ENCODE results near the gene TRIM44.

- no peak for TF ChIP-seq POLR2AphosphoS5 (IDR thresholded peaks at IDR 0.05; ENCODE audit: low read depth, low read length)
- no peak for TF ChIP-seq POLR2A (IDR thresholded peaks at IDR 0.05; ENCODE audit: low read depth, low read length)
- no peak for TF ChIP-seq TAF1 (IDR thresholded peaks at IDR 0.05; ENCODE audit: borderline replicate concordance, low read depth, low read length)
Observed at GRCh38 chr11:35647421-35648093, 15.0 kb upstream of the TRIM44 start.

Data from GM12892 (cell line).